HepG2 (cell line): ENCODE measurements around the gene NFATC4. TPM values are rescaled to one million over a fixed set of nuclear protein-coding genes. Genes with fewer than 3 reads are reported as not detected.

Experiments
- ATF7 ChIP-seq, 2 experiments: fragments of 450-650 bp in 1 of 2; sonication (generic) in 1 of 2; formaldehyde crosslinking in 1 of 2; IDR thresholded peaks; 2 replicates each; pipeline versions ENCODE4 v1.4.0 to v1.6.1; 2016 to 2020; ENCODE audit warnings: antibody characterized with exemption in 1 of 2, mild to moderate bottlenecking in 1 of 2, missing genetic modification reagents in 1 of 2
- HOXA9 ChIP-seq: sonication (generic); formaldehyde crosslinking; IDR thresholded peaks from 2 replicates; pipeline ENCODE4 v1.8.1; 2022; ENCODE audit warnings: missing genetic modification reagents, mild to moderate bottlenecking, moderate library complexity, borderline replicate concordance
- KAT2B ChIP-seq: fragments of 150-350 bp; IDR thresholded peaks from 2 replicates; pipeline ENCODE4 v1.6.1; 2014; ENCODE audit warnings: low read depth, low read length, borderline replicate concordance
- MIER3 ChIP-seq: IDR thresholded peaks from 2 replicates; pipeline ENCODE4 v1.6.1; 2016; ENCODE audit warnings: missing compliant biosample characterization, borderline replicate concordance
- PAXIP1 ChIP-seq: sonication (generic); formaldehyde crosslinking; conservative IDR thresholded peaks from 2 replicates; pipeline ENCODE4 v1.4.0; 2020; ENCODE audit warnings: mild to moderate bottlenecking, missing genetic modification reagents, moderate library complexity
- PRDM4 ChIP-seq: sonication (generic); formaldehyde crosslinking; IDR thresholded peaks from 2 replicates; pipeline ENCODE4 v1.9.0; 2021; ENCODE audit warnings: missing genetic modification reagents, borderline replicate concordance
- PRPF4 ChIP-seq: fragments of 200-400 bp; formaldehyde crosslinking; IDR thresholded peaks from 2 replicates; pipeline ENCODE4 v1.6.1; 2016; ENCODE audit warnings: low read length, low read depth; ENCODE audit not compliant: poor library complexity, severe bottlenecking
- RBFOX2 ChIP-seq: fragments of 200-400 bp; formaldehyde crosslinking; IDR thresholded peaks from 2 replicates; pipeline ENCODE4 v1.6.1; 2017; ENCODE audit warnings: low read depth, mild to moderate bottlenecking, low read length
- SATB2 ChIP-seq: sonication (generic); formaldehyde crosslinking; IDR thresholded peaks from 2 replicates; pipeline ENCODE4 v1.5.0; 2020; ENCODE audit warnings: missing genetic modification reagents
- XBP1 ChIP-seq: sonication (generic); formaldehyde crosslinking; IDR thresholded peaks from 2 replicates; pipeline ENCODE4 v1.5.0; 2020; ENCODE audit warnings: missing genetic modification reagents
- ZBTB4 ChIP-seq: sonication (generic); formaldehyde crosslinking; IDR thresholded peaks from 2 replicates; pipeline ENCODE4 v1.4.0; 2020; ENCODE audit warnings: missing genetic modification reagents, mild to moderate bottlenecking, borderline replicate concordance
- ZFP37 ChIP-seq: sonication (generic); formaldehyde crosslinking; IDR thresholded peaks from 2 replicates; pipeline ENCODE4 v1.4.0; 2020; ENCODE audit warnings: missing genetic modification reagents, borderline replicate concordance
- ZNF138 ChIP-seq: sonication (generic); formaldehyde crosslinking; IDR thresholded peaks from 2 replicates; pipeline ENCODE4 v1.5.0; 2020; ENCODE audit warnings: mild to moderate bottlenecking, low read depth, missing genetic modification reagents
- ZNF382 ChIP-seq: sonication (generic); formaldehyde crosslinking; IDR thresholded peaks from 2 replicates; pipeline ENCODE4 v1.5.0; 2020; ENCODE audit warnings: missing genetic modification reagents, mild to moderate bottlenecking, borderline replicate concordance
- ZNF605 ChIP-seq: sonication (generic); formaldehyde crosslinking; IDR thresholded peaks from 2 replicates; pipeline ENCODE4 v1.8.0; 2022; ENCODE audit warnings: mild to moderate bottlenecking, missing genetic modification reagents
- ZNF749 ChIP-seq: sonication (generic); formaldehyde crosslinking; IDR thresholded peaks from 2 replicates; pipeline ENCODE4 v1.8.0; 2022; ENCODE audit warnings: mild to moderate bottlenecking, missing genetic modification reagents, moderate library complexity, borderline replicate concordance
- ZNF780A ChIP-seq: sonication (generic); formaldehyde crosslinking; IDR thresholded peaks from 2 replicates; pipeline ENCODE4 v1.8.0; 2022; ENCODE audit warnings: mild to moderate bottlenecking, missing genetic modification reagents, moderate library complexity
- ZNF839 ChIP-seq: sonication (generic); formaldehyde crosslinking; IDR thresholded peaks from 2 replicates; pipeline ENCODE4 v1.4.0; 2020; ENCODE audit warnings: missing genetic modification reagents, mild to moderate bottlenecking, borderline replicate concordance
- polyA plus RNA-seq, 8 experiments: library from polyadenylated mRNA; depleted of rRNA in 3 of 8; stranded (reverse) in 7 of 8; unstranded in 1 of 8; fragments of >200 nt; fragmentation: Illumina TruSeq in 4 of 8; extraction: Trizol in 4 of 8; gene quantifications; 2 replicates each; pipeline versions ENCODE4 v1.2.1 to v1.2.3, GENCODE V29; 2011 to 2016; ENCODE audit warnings: low read depth in 4 of 8, missing spikeins in 1 of 8, mixed read lengths in 1 of 8; ENCODE audit not compliant: insufficient read depth in 1 of 8
- total RNA-seq, 5 experiments: library from RNA; depleted of rRNA; stranded (reverse); fragments of >200 nt; fragmentation: Illumina TruSeq; extraction: Trizol; gene quantifications; 2 replicates each; pipeline ENCODE4 v1.2.3, GENCODE V29; 2016; ENCODE audit warnings: low read depth in 1 of 5

NFATC4 gene
- total and polyA plus RNA-seq, 2 of the 13 experiments (the other 11 are each of a cell fraction or from before 2014, with no cell fraction given): 0.04 to 0.15 TPM

- TF ChIP-seq ZNF780A (CRISPR knock-in tag): no peak
- TF ChIP-seq RBFOX2: 0 out of 2 replicates have a peak, but pooled peaks have one; percentile 12
- 0 out of 2 replicates have a peak, but pooled peaks have one; percentile 17 for TF ChIP-seq MIER3 (CRISPR knock-in tag)
- no peak for TF ChIP-seq ZNF749
- TF ChIP-seq ZNF605 (CRISPR knock-in tag): no peak
- TF ChIP-seq ATF7 (IDR thresholded peaks at IDR 0.05): no peak
- no peak; the same call in 1 of the 2 replicates for TF ChIP-seq ATF7 (CRISPR knock-in tag; IDR thresholded peaks at IDR 0.05)
- TF ChIP-seq ZNF839 (CRISPR knock-in tag): no peak
- no peak for TF ChIP-seq PRDM4 (CRISPR knock-in tag)
- TF ChIP-seq PRPF4: no peak
- TF ChIP-seq XBP1 (CRISPR knock-in tag): no peak
- peak; percentile 64; the same call in 1 of the 2 replicates for TF ChIP-seq ZBTB4 (CRISPR knock-in tag)
- no peak for TF ChIP-seq SATB2 (CRISPR knock-in tag)
- no peak for TF ChIP-seq KAT2B
- no peak for TF ChIP-seq ZNF138 (CRISPR knock-in tag)
- 0 out of 2 replicates have a peak, but pooled peaks have one; percentile 7 for TF ChIP-seq ZFP37 (CRISPR knock-in tag)
- no peak for TF ChIP-seq HOXA9
- TF ChIP-seq ZNF382: no peak
- TF ChIP-seq PAXIP1 (CRISPR knock-in tag): peak; percentile 58
Measured at GRCh38 chr14:24427537-24428508, 59.8 kb downstream of the NFATC4 start (continued).
